ENCODE measurements around the gene ADK.
"Not testable (repeated sequence)": the region's sequence is repeated elsewhere in the genome, so short reads cannot be mapped to it uniquely, and the experiment has no call there.

Gene ADK

GRCh38 chr10:74289188-74289587 lies 138.2 kb downstream of the ADK start:
- no peak for ATAC-seq (replicated peaks)
- no peak overlapping the region for H3K4me3 Mint-ChIP-seq
- H3K36me3 Mint-ChIP-seq (ENCODE audit: insufficient read depth), result peaks cover 3% of the 10 kb centered on the region
- peaks cover 0 to 10% of the 10 kb centered on the region in 2 donors for H3K9me3 Mint-ChIP-seq
- DNase-seq, result no peak
- peaks cover 4 to 7% of the 10 kb centered on the region in 2 donors for H3K4me1 Mint-ChIP-seq (ENCODE audit: low read depth in 2 of 2)
- no peaks in the 10 kb centered on the region for H3K27me3 Mint-ChIP-seq
- H3K27ac Mint-ChIP-seq, result no peak overlapping the region

- H3K36me3 Mint-ChIP-seq (ENCODE audit: insufficient read depth), result no peaks in the 10 kb centered on the region
Observed at GRCh38 chr10:74289951-74290350, 138.9 kb downstream of the ADK start.

GRCh38 chr10:74290708-74291107 lies 139.7 kb downstream of the ADK start:
- DNase-seq (no peak), ATAC-seq (replicated peaks) (no peak)
- H3K36me3 Mint-ChIP-seq (ENCODE audit: insufficient read depth), result no peaks in the 10 kb centered on the region
- no peak overlapping the region for H3K4me3 Mint-ChIP-seq
- no peaks in the 10 kb centered on the region for H3K9me3 Mint-ChIP-seq
- no peaks in the 10 kb centered on the region for H3K27me3 Mint-ChIP-seq
- peaks cover 4 to 5% of the 10 kb centered on the region in 2 donors for H3K4me1 Mint-ChIP-seq (ENCODE audit: low read depth in 2 of 2)
- H3K27ac Mint-ChIP-seq, result no peak overlapping the region

More at GRCh38 chr10:74289951-74290350, 138.9 kb downstream of the ADK start:
- ATAC-seq (replicated peaks) (no peak), DNase-seq (no peak)
- no peak overlapping the region for H3K27ac Mint-ChIP-seq
- peaks cover 4 to 6% of the 10 kb centered on the region in 2 donors for H3K4me1 Mint-ChIP-seq (ENCODE audit: low read depth in 2 of 2)
- no peaks in the 10 kb centered on the region for H3K27me3 Mint-ChIP-seq
- no peak overlapping the region for H3K4me3 Mint-ChIP-seq
- H3K9me3 Mint-ChIP-seq, result peaks cover 0 to 3% of the 10 kb centered on the region in 2 donors

- Mint-ChIP-seq H3K9me3 (no peaks in the 10 kb centered on the region), H3K27ac (no peak overlapping the region), H3K4me3 (no peak overlapping the region), H3K4me1 (ENCODE audit: low read depth in 2 of 2) (peaks cover 4 to 5% of the 10 kb centered on the region in 2 donors), H3K27me3 (no peaks in the 10 kb centered on the region), H3K36me3 (ENCODE audit: insufficient read depth) (no peaks in the 10 kb centered on the region)
- DNase-seq (no peak), ATAC-seq (replicated peaks) (no peak)
Observed at GRCh38 chr10:74292871-74293427, 141.9 kb downstream of the ADK start.

DNA sequence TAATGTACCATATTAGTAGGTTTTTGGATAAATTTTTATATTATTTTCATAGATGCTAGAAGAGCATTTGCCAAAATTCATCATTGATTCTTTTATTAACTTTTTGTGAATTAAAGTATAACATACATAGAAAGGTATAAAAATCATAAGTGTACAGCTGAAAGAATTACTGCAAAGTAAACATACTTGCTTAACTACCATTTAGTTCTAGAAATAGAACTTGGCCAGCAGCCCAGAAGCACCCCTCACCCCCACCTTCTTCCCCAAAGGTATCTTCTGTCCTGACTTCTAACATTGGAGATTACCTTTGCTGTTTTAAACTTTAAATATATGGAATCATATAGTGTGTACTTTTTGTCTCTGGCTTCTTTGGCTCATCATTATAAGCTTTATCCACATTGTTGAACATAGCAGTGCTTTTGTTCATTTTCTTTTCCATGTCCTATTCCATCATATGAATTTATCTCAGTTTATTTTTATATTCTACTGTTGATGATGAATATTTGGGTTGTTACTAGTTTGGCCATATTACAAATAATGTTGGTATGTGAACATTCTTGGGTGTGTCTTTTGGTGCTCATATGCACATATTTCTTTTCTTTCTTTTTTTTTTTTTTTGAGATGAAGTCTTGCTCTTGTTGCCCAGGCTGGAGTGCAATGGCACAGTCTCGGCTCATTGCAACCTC lies 142.8 kb downstream of the ADK start:
- ATAC-seq (replicated peaks) (no peak), DNase-seq (no peak)
- H3K9me3 Mint-ChIP-seq, result no peaks in the 10 kb centered on the region
- no peak overlapping the region for H3K27ac Mint-ChIP-seq
- H3K4me3 Mint-ChIP-seq, result no peak overlapping the region
- no peaks in the 10 kb centered on the region for H3K36me3 Mint-ChIP-seq (ENCODE audit: insufficient read depth)
- peaks cover 4 to 5% of the 10 kb centered on the region in 2 donors for H3K4me1 Mint-ChIP-seq (ENCODE audit: low read depth in 2 of 2)
- no peaks in the 10 kb centered on the region for H3K27me3 Mint-ChIP-seq

DNA sequence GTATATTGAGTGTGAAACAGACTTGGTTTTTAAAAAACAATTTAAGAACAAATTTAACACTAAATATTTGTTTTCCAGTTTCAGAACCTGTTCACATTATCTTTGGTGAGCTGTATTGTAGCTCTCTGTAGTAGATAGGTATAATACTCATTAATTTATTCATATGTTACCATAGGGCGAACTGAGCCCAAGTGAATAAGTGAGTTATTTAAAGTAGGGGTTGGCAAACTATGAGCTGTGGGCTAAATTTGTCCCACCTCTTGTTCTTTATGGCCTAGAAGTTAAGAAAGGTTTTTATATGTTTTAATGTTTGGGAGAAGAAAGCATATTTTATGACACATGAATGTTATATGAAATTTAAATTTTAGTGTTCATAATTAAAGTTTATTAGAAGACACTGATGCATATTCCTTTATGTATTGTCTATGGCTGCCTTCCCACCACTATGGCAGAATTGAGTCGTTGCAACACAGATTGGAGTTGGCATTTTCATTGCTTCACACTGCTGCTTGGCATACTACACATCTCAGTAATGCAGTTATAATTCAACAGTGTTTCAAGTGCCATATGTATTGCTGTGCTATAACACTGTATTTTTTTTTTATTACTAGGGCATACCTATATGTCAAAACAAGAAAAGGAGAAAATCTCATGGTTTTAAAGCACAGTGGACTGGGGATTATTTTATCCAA lies 146.5 kb downstream of the ADK start:
- Mint-ChIP-seq H3K27me3 (no peaks in the 10 kb centered on the region), H3K4me3 (no peak overlapping the region)

DNA sequence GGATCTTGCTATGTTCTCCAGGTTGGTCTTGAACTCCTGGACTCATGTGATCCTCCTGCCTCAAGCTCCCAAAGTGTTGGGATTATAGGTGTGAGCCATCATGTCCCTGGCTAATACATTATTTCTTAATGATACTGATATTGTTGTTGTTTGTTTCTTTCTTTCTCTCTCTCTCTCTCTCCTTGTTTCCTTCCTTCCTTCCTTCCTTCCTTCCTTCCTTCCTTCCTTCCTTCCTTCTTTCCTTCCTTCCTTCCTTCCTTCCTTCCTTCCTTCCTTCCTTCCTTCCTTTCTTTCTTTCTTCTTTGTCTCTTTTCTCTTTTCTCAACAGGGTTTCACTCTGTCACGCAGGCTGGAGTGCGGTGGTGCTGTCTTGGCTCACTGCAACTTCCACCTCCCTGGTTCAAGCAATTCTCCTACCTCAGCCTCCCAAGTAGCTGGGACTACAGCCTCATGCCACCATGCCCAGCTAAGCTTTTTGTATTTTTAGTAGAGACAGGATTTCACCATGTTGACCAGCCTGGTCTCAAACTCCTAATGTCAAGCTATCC lies 149.1 kb downstream of the ADK start:
- DNase-seq; H3K36me3 Mint-ChIP-seq (ENCODE audit: insufficient read depth); H3K27me3 Mint-ChIP-seq; ATAC-seq (replicated peaks); H3K4me1 Mint-ChIP-seq (ENCODE audit: low read depth in 2 of 2); H3K4me3 Mint-ChIP-seq; H3K9me3 Mint-ChIP-seq: not testable (repeated sequence)
- peak overlapping the region in 1 of 2 donors; percentile 89 for H3K27ac Mint-ChIP-seq

More for the DNA sequence above, 146.5 kb downstream of the ADK start:
- peaks cover 6% of the 10 kb centered on the region for H3K36me3 Mint-ChIP-seq (ENCODE audit: insufficient read depth)
- H3K27ac Mint-ChIP-seq, result no peak overlapping the region
- no peak for ATAC-seq (replicated peaks)
- H3K4me1 Mint-ChIP-seq (ENCODE audit: low read depth in 2 of 2), result peaks cover 8 to 13% of the 10 kb centered on the region in 2 donors
- H3K9me3 Mint-ChIP-seq, result no peaks in the 10 kb centered on the region
- DNase-seq, result no peak

DNA sequence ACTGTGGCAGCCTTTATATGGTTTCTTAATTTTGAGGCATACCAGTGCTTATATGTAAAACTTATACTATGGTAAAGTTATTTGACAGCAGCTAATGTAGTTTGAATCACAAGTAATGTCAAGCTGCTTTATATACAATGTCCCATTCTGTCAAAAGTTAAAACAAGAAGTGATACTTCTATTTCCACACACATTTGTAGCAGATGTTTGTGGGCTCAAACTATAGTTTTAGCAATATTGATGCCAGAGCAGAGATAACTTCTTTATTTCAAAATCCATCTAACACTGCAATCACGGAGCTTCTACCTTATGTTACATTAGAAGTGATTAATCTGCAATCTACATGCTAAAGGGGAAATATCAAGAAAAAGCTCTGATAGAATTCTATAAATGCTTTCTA lies 149.6 kb downstream of the ADK start:
- H3K4me1 Mint-ChIP-seq (ENCODE audit: low read depth in 2 of 2), result peaks cover 9 to 14% of the 10 kb centered on the region in 2 donors
- no peak overlapping the region for H3K4me3 Mint-ChIP-seq
- no peak for DNase-seq
- no peaks in the 10 kb centered on the region for H3K9me3 Mint-ChIP-seq
- H3K27ac Mint-ChIP-seq, result peak overlapping the region in 1 of 2 donors; percentile 89
- H3K36me3 Mint-ChIP-seq (ENCODE audit: insufficient read depth), result peaks cover 6% of the 10 kb centered on the region
- ATAC-seq (replicated peaks), result no peak
- no peaks in the 10 kb centered on the region for H3K27me3 Mint-ChIP-seq

DNA sequence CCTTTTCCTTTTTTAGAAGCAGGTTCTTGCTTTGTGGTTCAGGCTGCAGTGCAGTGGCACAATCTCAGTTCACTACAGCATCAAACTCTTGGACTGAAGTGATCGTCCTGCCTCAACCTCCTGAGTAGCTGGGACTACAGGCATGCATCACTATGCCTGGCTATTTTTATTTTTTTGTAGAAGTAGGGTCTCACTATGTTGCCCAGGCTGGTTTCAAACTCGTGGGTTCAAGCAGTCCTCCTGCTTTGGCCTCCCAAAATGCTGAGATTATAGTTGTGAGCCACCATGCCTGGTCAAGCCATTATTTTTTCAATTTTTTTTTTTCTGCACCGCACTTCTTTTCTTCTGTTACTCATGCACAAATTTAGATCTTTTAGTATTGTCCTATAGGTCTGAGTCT lies 154.7 kb downstream of the ADK start:
- DNase-seq (no peak), ATAC-seq (replicated peaks) (no peak)
- H3K9me3 Mint-ChIP-seq, result no peaks in the 10 kb centered on the region
- no peaks in the 10 kb centered on the region for H3K27me3 Mint-ChIP-seq
- peaks cover 12 to 15% of the 10 kb centered on the region in 2 donors for H3K4me1 Mint-ChIP-seq (ENCODE audit: low read depth in 2 of 2)
- H3K4me3 Mint-ChIP-seq, result no peak overlapping the region
- no peak overlapping the region for H3K27ac Mint-ChIP-seq
- peaks cover 6% of the 10 kb centered on the region for H3K36me3 Mint-ChIP-seq (ENCODE audit: insufficient read depth)

- peak overlapping the region in 1 of 2 donors; percentile 7 for H3K27ac Mint-ChIP-seq
- ATAC-seq (replicated peaks), result peak; percentile 45
- peaks cover 4% of the 10 kb centered on the region for H3K36me3 Mint-ChIP-seq (ENCODE audit: insufficient read depth)
- H3K4me1 Mint-ChIP-seq (ENCODE audit: low read depth in 2 of 2), result peaks cover 12 to 14% of the 10 kb centered on the region in 2 donors
- DNase-seq, result no peak
- H3K9me3 Mint-ChIP-seq, result no peaks in the 10 kb centered on the region
- no peaks in the 10 kb centered on the region for H3K27me3 Mint-ChIP-seq
- H3K4me3 Mint-ChIP-seq, result no peak overlapping the region
Observed at GRCh38 chr10:74306227-74306982, 155.4 kb downstream of the ADK start.

DNA sequence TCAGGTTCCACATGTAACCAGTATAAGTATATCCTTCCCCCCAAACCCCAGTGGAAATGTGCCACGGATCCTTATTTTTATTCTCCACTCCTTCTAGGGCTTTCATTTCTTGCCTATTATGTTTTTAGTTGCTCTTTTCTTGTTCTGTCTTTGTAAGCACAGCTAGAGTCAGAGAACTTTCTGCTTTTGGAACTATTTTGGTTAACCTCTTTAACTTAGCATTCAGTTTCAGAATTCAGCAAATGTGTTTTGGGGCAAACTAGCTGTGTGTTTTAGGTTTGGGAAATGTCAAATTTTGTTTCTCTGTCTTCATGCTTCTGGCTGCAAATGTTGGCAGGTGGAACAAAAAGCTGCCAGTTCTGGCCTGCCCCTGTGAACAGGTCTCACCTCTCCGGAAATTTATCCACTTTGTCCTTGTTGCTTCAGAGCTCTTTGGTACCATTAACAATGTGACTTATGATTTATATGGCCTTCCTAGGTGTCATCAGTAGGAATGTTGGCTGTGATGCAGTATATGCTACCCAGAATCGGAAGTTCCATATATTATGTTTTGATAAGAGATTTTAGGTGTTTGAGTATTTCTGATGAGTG lies 156.1 kb downstream of the ADK start:
- H3K9me3 Mint-ChIP-seq, result no peaks in the 10 kb centered on the region
- H3K4me3 Mint-ChIP-seq, result no peak overlapping the region
- ATAC-seq (replicated peaks), result no peak

GRCh38 chr10:74310652-74311257 lies 159.7 kb downstream of the ADK start:
- Mint-ChIP-seq H3K4me3 (no peak overlapping the region), H3K4me1 (ENCODE audit: low read depth in 2 of 2) (peaks cover 7 to 18% of the 10 kb centered on the region in 2 donors), H3K36me3 (ENCODE audit: insufficient read depth) (no peaks in the 10 kb centered on the region), H3K9me3 (no peaks in the 10 kb centered on the region), H3K27ac (peak overlapping the region in 1 of 2 donors; percentile 23), H3K27me3 (no peaks in the 10 kb centered on the region)
- DNase-seq (no peak), ATAC-seq (replicated peaks) (no peak)

More for the DNA sequence above, 156.1 kb downstream of the ADK start:
- no peaks in the 10 kb centered on the region for H3K36me3 Mint-ChIP-seq (ENCODE audit: insufficient read depth)
- no peaks in the 10 kb centered on the region for H3K27me3 Mint-ChIP-seq
- H3K4me1 Mint-ChIP-seq (ENCODE audit: low read depth in 2 of 2), result peaks cover 12 to 14% of the 10 kb centered on the region in 2 donors
- DNase-seq, result no peak
- H3K27ac Mint-ChIP-seq, result peak overlapping the region in 1 of 2 donors; percentile 7

Measured in effector memory CD8-positive, alpha-beta T cell (primary cell).